Stimulated activated CD4-positive, alpha-beta T cell treated with anti-CD3 and anti-CD28 coated beads, Interleukin-15, amount 100 ng/mL, for 24 hours (primary cell): ENCODE results near the gene MBD5.

Experiments
- DNase-seq: peaks from one replicate; pipeline ENCODE4 v3.0.0-alpha.2; 2020

The MBD5 gene

DNA sequence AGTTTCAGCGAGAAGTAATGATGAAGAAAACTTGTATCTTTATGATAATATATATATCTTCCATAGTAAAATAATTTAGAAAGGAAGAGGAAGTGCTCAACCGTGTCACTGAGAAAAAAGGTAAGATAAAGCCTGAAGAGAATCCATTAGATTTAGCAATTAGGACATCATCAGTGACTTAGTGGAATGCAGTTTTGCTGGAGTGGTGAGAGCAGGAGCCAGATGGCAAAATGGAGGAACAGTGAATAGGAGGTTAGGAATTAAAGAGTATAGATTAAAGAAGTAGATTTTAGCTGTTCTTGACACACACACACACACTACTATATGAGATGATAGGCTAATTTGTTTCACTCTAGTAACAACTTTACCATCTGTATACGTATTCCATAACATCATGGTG lies 466.5 kb downstream of the MBD5 start:
- no peak for DNase-seq

DNA sequence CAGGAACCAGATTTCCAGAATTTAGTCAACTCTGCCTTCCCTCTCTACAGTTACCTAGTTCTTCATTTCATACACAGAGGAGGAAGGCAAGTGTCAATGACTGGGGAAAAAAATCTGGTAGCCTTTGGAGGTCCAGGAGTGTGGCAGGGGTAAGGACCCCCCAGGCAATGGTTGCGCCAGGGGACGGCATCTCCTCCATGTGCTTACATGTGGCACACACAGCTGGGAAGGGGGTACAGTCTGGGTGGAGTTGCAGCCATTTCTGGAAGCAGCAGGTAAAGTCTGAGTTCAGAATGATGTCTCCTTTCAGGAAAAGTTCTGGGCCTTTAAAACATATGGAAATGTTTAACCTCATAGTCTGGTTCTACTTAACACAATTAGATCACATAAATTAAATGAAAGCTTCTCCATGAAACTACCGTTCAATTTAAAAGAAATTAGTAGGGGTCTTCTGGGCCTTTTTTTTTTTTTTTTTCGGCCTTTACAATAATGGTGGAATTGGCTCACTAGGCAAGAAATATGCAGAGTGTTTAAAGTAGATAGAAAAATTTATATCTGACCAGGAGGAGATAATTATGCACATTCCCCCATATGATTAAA lies 470.0 kb downstream of the MBD5 start:
- DNase-seq = no peak

DNA sequence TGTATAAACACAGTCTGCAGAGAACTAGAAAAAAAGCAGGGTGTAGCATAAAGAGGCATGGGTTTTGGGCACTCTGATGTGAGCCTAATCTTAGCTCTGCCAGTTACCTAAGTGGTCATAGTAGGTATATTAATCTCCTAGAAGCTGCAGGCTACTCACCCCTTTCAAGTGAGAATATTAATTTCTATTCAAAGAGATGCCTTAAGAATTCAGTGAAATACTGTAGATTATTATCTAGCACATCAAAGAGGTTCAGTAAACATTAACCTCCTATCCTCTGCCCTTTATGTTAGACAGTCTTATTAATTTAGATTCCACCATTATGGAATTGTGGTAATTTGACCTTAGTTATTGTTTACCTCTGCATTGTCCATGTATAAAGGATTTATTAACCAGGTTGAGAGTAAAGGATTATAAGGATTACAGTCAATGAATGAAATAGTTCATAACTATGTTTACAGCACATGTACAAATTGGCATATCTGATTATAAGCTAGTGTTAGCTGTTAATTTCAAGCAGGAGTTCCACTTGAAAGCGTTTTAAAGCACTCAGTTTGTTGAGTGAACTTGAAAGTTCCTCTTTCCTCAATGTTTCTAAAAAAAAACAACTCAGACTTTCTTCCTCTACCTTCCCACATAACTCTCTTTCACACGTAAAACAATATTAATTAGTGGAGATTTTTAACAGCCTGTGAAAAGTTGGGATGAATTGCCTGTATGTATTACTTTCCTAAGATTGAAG lies 473.1 kb downstream of the MBD5 start:
- no peak for DNase-seq

DNA sequence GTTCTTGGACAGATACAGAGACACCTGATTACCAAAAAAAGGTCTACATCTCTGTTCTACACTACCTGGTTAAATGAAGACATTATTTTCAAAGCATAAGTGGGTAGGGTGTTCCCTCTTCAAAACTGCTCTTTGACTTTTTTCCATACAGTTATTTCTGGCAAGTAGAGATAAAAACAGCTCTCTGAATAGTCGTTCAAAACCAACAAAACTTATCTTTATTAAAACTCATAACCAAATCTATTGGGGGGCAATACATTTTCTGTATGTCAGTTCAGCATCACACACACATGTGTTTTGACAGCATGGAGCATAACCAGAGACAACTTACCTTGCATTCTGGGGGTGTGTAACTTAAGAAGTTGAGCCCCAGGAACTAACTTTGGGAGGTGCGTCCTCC lies 474.7 kb downstream of the MBD5 start:
- no peak for DNase-seq

- no peak for DNase-seq
Measured at GRCh38 chr2:148501545-148501944, 480.7 kb downstream of the MBD5 start.

GRCh38 chr2:148503516-148503915 lies 482.6 kb downstream of the MBD5 start:
- DNase-seq = no peak

GRCh38 chr2:148507970-148508369 lies 487.1 kb downstream of the MBD5 start:
- no peak for DNase-seq

GRCh38 chr2:148508878-148509287 lies 488.0 kb downstream of the MBD5 start:
- DNase-seq = no peak

GRCh38 chr2:148509288-148509902 lies 488.5 kb downstream of the MBD5 start:
- peak; percentile 90 for DNase-seq

DNA sequence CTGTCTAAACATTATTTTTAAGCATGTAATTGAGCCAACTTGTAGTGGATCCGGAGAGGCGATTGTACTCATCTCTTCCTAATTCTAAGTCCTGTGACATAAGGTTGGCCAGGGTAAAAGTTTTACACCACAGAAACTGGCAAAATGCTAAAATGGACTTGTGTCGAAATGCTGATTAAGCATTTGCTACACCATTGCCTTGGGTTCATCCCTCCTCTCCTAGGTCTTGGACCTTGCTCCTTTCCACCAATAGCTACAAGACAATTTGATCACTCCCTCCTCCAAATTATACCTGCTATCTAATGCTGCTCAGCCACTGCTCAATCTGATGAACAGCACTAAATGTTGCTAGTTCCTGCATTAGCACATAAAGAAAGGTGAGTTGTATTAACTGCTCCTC lies 491.0 kb downstream of the MBD5 start:
- no peak for DNase-seq

- DNase-seq = no peak
Measured at GRCh38 chr2:148512501-148512900, 491.6 kb downstream of the MBD5 start.

DNA sequence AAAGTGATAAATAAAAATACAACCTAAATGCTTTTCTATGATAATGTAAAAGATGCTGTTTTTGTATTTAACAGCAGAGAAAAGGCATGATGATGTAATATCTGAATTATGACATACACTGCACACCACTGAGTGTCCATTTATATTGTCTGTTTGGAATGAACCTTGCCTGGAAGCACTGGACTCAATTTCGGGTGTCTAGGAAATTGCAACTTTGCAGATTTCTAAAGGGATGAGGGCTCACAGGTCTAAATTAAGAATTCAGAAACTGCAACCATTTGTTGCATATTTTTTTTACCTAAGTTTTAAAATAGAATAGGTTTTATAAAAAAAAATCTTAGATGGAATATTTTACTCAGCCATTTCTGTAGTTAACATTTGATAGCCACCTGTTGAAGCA lies 492.5 kb downstream of the MBD5 start:
- DNase-seq = no peak

DNA sequence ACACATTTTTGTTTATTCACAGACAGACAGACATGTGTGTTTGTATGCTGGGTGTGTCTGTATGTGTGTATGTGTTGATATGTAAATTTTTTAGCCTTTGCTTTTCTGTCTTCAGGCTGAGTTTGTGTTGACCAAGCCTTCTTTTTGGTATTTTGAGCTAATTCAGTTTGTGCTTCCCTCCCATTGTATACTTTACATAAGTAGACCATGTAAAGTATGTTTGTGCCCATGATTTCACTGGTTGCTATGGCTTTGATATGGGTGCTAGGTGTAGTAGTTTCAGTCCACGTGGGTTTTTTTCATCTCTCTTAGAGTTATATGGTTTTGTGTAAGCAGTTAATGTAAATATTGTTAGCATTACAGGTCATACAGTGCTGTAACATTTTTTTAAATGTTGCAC lies 494.2 kb downstream of the MBD5 start:
- no peak for DNase-seq

DNA sequence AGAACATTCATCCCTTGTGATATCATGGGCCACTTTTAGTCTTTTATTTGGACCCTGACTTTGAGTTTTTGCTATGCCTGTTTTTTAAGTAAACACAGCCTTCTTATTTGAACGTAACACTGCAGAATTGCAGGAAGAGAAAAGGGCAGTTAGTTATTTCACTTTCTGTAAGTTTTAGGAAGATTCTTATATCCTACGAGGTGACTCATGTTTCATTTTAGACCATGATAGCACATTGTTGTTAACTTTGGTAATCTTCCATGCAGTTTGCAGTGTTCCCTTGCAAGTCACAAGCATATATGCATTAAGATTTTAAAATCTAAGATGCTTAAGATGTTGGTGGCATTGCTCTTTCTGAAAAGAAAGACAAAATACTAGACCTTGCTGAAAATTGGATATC lies 495.1 kb downstream of the MBD5 start:
- DNase-seq = no peak

GRCh38 chr2:148517296-148517695 lies 496.4 kb downstream of the MBD5 start:
- DNase-seq = no peak

- no peak for DNase-seq
Measured at GRCh38 chr2:148517822-148518221, 496.9 kb downstream of the MBD5 start.

- no peak for DNase-seq
Measured at GRCh38 chr2:148519013-148519412, 498.1 kb downstream of the MBD5 start.

GRCh38 chr2:148521181-148521580 lies 500.3 kb downstream of the MBD5 start:
- DNase-seq = no peak

DNA sequence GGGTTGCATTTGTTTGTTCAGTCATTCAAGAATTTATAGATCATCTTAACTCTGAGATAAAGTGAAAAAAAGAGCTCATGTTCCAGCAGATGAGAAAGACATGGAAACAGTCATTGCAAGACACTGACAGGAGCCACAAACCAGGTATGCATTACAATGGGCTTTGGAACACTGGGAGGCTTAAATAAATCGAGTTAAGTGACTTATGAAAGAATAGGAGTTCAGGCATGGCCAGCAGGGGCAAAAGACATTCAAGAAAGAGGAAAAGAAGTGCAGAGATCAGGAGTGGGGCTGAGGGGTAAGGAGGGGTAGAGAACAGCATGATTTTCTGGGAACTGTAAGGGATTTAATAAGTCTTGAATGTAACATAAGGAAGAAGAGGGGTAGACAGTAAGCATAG lies 502.4 kb downstream of the MBD5 start:
- no peak for DNase-seq

DNA sequence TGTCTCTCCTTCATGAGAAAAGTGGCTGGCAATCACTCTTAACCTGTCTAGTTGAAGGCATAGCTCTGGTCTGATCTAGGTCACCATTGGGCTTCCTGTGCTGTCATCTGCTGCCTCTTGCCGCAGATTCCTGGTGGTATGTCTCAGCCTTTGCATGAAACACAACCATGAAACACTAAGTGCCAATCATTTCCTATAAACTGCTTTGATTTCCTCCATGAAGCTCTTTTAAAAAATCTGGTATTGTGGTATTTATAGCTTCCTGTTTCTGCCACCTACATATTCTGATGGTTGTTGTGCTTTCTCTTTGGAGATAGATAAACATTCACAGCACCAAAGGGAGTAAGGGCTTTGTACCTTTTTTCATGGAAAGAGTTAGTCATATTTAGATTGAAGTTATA lies 503.6 kb downstream of the MBD5 start:
- peak; percentile 57 for DNase-seq

DNA sequence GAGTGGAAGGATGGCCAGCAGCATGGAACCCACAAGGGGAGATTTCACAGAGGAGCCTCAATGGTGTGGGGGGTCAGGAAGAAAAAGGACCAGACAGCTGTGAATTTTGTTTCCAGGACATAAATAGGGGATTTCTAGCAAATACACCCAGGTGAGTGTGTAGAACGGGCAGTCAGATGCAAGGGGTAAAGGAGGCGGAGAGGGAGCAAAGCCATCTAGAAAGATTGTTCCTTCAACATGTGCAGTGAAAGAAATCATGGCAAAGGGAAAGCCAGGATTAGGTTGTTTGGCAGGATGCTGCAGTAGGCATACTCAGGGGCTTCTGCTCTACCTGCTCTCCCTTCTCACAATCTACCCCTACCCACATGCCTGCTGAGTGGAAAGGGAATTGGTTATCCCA lies 504.2 kb downstream of the MBD5 start:
- DNase-seq = no peak

GRCh38 chr2:148526509-148527346 lies 505.8 kb downstream of the MBD5 start:
- DNase-seq = no peak

DNA sequence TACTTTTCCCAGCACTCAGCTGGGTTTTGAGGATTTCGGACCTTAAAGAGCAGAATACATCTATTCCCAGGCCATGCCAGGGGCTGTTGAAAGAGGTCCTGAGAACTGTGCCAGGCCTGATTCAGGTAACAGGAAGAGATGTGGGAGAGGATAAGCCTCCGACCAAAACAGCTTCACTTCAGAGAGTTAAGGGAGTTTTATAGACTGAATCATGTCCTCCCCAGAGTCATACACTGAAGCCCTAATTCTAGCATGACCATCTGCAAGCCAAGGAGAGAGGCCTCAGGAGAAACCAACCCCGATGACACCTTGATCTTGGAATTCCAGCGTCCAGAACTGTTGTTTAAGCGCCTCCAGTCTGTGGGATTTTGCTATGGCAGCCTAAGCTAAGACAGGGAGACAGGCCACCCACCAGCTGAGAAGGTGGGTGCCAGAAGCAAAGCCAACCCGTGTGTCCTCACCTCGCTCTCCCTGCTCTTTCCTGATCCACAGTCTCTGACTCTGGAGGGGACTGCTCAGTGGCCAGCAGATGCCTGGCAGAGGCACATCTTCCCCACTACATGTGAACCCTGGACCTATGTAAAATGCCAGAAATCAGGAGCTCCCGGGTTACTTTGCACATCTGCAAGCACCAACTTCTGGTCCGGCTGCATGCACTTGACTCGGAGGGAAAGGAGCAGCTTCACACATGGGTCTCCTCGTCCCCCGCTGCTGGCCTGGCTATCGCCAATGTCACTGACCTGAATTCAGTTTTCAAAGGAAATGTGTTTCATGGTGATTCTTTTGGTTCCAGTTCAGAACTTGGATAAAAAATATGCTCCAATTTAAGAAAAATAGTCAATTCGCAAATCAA lies 506.8 kb downstream of the MBD5 start:
- no peak for DNase-seq
